Osteocyte (in vitro differentiated cells): Measurements from ENCODE around the gene AMT. TPM values are rescaled to one million over a fixed set of nuclear protein-coding genes. Genes with fewer than 3 reads are reported as not detected.

Experiments used
- DNase-seq: peaks from one replicate; pipeline ENCODE4 v3.0.0; 2021; ENCODE audit warnings: mixed read lengths; ENCODE audit not compliant: unreplicated experiment; ENCODE audit errors: extremely low spot score
- H3K27ac Mint-ChIP-seq: one replicate; pipeline ENCODE4 v1.8.0; 2021; ENCODE audit warnings: mild to moderate bottlenecking, mixed read lengths; ENCODE audit not compliant: unreplicated experiment
- H3K27me3 Mint-ChIP-seq: one replicate; pipeline ENCODE4 v1.8.0; 2021; ENCODE audit warnings: mixed read lengths; ENCODE audit not compliant: unreplicated experiment
- H3K36me3 Mint-ChIP-seq: one replicate; pipeline ENCODE4 v1.8.0; 2021; ENCODE audit warnings: mixed read lengths; ENCODE audit not compliant: unreplicated experiment
- H3K4me1 Mint-ChIP-seq: one replicate; pipeline ENCODE4 v1.8.0; 2021; ENCODE audit warnings: mixed read lengths; ENCODE audit not compliant: unreplicated experiment
- H3K4me3 Mint-ChIP-seq: one replicate; pipeline ENCODE4 v1.8.0; 2021; ENCODE audit warnings: mild to moderate bottlenecking, moderate library complexity, mixed read lengths; ENCODE audit not compliant: unreplicated experiment
- H3K9me3 Mint-ChIP-seq: one replicate; pipeline ENCODE4 v1.8.0; 2021; ENCODE audit warnings: mixed read lengths; ENCODE audit not compliant: unreplicated experiment
- total RNA-seq: library from RNA; stranded (reverse); gene quantifications from 2 replicates; pipeline ENCODE4 v1.2.1, GENCODE V29; 2021
- TF ChIP-seq, protein P1 (sequence below): fragments of 200-600 bp; sonication (generic); IDR thresholded peaks from 2 replicates; pipeline ENCODE4 v1.5.0; 2021; ENCODE audit warnings: antibody characterized with exemption, mild to moderate bottlenecking, moderate library complexity

Gene AMT
- total RNA-seq, 1 donor from 2014 or later = 9.4 TPM

DNA sequence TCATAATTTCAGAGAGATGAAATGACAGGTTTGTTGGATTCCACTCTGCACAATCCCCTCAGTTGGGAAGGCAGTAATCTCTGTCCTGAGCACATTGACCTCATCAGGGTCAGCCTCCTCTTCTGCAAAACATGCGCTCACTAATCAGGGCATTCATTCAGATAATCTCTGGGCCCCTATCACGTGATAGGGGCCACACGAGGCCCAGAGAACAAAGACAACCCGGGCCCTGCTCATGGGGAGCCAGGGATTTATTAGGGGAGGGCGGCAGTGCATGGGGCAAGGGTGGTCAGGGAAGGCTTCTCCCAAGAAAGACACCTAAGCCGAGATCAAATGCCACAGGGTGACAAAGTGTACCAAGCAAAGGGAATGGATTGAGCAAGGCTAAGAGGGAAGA lies 8.9 kb downstream of the AMT start:
- Mint-ChIP-seq H3K9me3 (no peaks in the 10 kb centered on the region), H3K36me3 (peaks cover 9% of the 10 kb centered on the region), H3K4me3 (peak overlapping the region; percentile 90), H3K27me3 (no peaks in the 10 kb centered on the region), H3K27ac (peak overlapping the region; percentile 93), H3K4me1 (peaks cover 39% of the 10 kb centered on the region)
- TF ChIP-seq, protein P1, sequence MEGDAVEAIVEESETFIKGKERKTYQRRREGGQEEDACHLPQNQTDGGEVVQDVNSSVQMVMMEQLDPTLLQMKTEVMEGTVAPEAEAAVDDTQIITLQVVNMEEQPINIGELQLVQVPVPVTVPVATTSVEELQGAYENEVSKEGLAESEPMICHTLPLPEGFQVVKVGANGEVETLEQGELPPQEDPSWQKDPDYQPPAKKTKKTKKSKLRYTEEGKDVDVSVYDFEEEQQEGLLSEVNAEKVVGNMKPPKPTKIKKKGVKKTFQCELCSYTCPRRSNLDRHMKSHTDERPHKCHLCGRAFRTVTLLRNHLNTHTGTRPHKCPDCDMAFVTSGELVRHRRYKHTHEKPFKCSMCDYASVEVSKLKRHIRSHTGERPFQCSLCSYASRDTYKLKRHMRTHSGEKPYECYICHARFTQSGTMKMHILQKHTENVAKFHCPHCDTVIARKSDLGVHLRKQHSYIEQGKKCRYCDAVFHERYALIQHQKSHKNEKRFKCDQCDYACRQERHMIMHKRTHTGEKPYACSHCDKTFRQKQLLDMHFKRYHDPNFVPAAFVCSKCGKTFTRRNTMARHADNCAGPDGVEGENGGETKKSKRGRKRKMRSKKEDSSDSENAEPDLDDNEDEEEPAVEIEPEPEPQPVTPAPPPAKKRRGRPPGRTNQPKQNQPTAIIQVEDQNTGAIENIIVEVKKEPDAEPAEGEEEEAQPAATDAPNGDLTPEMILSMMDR = no peak
- no peak for DNase-seq

DNA sequence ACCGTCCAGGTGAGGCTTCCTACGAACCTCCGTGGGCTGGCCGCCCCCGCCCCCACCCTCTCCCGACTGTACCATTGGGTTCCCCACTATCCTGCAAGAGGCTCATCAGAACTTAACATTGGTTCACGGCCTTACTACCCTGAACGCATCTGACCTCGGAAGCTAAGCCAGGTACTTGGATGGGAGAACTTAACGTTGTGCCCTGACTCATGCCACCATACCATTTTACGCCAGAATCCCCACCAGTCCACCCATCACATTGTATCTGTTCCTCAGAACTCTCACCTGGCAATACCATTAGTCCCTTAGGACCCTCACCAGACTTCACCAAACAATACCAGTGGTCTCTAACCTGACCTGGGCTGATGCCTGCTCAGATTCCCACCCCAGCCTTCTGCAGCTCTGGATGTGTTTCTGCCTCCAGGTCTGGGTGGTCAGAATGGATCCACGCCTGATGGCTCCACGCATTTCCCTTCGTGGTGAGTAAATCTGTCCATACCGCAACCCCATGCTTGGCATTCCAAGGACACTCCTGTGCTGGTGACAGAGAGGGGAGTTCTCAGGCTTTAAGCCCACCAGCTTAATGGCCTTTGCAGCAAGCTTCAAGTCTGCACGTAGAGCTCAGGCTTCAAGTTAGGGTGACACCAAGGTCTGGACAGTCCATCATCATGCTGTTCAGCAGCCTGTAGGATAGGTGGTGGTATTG lies 9.5 kb downstream of the AMT start:
- peak overlapping the region; percentile 93 for H3K27ac Mint-ChIP-seq
- no peaks in the 10 kb centered on the region for H3K9me3 Mint-ChIP-seq
- H3K4me1 Mint-ChIP-seq = peaks cover 42% of the 10 kb centered on the region
- DNase-seq = no peak
- no peaks in the 10 kb centered on the region for H3K27me3 Mint-ChIP-seq
- TF ChIP-seq, protein P1 = no peak
- H3K4me3 Mint-ChIP-seq = peak overlapping the region; percentile 90
- peaks cover 8% of the 10 kb centered on the region for H3K36me3 Mint-ChIP-seq

DNA sequence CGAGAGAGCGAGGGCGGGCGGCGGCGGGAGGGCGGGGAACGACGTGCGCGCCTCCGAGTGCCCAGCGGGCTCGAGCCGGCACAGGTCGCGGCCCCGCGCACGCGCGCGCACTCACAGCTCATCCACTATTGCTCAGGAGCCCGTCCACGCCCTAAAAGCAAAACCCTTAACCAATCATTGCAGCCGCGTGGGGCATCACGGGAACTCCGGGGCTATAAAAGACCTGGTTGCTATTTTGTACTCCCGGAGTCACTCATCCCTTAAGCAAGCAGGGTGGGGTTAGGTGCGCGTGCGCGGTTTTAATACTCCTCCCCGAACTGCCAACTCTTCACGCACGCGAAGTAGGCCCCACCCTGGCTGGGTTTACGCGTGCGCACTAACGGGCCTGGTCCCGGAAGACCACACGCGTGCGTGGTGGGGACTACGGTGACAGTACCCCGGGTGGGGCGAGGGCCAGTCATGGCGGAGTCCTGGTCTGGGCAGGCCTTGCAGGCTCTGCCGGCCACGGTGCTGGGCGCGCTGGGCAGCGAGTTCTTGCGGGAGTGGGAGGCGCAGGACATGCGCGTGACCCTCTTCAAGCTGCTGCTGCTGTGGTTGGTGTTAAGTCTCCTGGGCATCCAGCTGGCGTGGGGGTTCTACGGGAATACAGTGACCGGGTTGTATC lies 10.2 kb downstream of the AMT start, which contains the start of the genes RHOA and TCTA:
Gene RHOA, minus strand, starts transcription at position 9 of the 664 bp plus-strand sequence. CDS start 36,387 bp downstream, outside the sequence.
Gene TCTA, plus strand, starts transcription at position 456 of the 664 bp plus-strand sequence. Its CDS starts 4 bp downstream, at position 460.
- H3K27ac Mint-ChIP-seq = peak within 1 kb of the TSS; percentile 94
- peak within 1 kb of the TSS; percentile 90 for H3K4me3 Mint-ChIP-seq
- peak; percentile 100 for DNase-seq
- peaks cover 49% of the 10 kb centered on the region for H3K4me1 Mint-ChIP-seq
- no peaks in the 10 kb centered on the region for H3K9me3 Mint-ChIP-seq
- TF ChIP-seq, protein P1 = no peak
- no peaks in the 10 kb centered on the region for H3K27me3 Mint-ChIP-seq
- H3K36me3 Mint-ChIP-seq = peaks cover 7% of the 10 kb centered on the region

DNA sequence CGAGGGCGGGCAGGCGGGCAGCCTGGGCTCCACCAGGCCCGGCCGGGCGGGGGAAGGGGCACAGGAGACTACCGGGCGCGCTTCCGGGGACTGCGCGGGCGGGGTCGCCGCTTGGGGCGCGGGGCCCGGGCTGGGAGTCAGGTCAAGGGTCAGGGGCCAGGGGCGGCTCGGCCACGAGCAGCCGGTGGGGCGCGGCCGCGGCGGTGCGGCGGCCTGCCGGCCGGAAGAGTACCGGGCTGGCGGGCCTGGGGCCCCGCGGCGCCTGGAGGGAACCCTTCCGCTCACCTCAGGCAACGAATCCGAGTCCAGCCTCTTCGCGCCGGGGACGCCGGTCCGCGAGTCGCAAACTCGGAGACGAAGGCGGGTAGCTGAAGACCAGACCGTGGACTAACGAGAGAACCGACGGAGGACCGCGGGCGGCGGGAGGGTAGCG lies 10.7 kb downstream of the AMT start:
- no peaks in the 10 kb centered on the region for H3K9me3 Mint-ChIP-seq
- H3K36me3 Mint-ChIP-seq = peaks cover 7% of the 10 kb centered on the region
- H3K27me3 Mint-ChIP-seq = no peaks in the 10 kb centered on the region
- TF ChIP-seq, protein P1 = no peak
- peak overlapping the region; percentile 90 for H3K4me3 Mint-ChIP-seq
- peaks cover 54% of the 10 kb centered on the region for H3K4me1 Mint-ChIP-seq
- DNase-seq = peak; percentile 85
- peak overlapping the region; percentile 94 for H3K27ac Mint-ChIP-seq
